Activated naive CD4-positive, alpha-beta T cell treated with Interleukin-2 at 50 U/mL for 16 hours (primary cell): ENCODE measurements around the gene ETV5.

Experiments
- DNase-seq: peaks from one replicate; pipeline ENCODE4 v3.0.0-alpha.2; 2020

ETV5 gene

GRCh38 chr3:186108941-186109865, at the start of gene ETV5:
ETV5 (minus strand) TSS chr3:186109089; CDS start chr3:186105868, 3,221 bp downstream.
- peak; percentile 94 for DNase-seq

DNA sequence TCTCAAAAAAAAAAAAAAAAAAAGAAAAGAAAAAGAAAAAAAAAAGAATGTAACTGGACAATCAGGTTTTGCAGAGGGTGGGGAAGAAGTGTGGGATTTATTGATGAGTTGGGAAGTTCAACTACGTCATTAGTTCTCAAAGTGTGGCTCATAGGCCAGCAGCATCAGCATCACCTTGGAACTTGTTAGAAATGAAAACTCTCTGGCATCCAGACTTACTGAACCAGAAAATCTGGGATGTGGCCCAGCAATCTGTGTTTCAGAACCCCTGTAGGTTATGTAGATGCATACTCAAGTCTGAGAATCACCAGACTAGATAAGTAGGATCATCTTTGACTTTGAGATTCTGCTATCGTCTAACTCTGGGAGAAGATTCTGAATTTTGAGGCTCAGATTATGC, 45.8 kb upstream of the ETV5 start:
- no peak for DNase-seq

DNA sequence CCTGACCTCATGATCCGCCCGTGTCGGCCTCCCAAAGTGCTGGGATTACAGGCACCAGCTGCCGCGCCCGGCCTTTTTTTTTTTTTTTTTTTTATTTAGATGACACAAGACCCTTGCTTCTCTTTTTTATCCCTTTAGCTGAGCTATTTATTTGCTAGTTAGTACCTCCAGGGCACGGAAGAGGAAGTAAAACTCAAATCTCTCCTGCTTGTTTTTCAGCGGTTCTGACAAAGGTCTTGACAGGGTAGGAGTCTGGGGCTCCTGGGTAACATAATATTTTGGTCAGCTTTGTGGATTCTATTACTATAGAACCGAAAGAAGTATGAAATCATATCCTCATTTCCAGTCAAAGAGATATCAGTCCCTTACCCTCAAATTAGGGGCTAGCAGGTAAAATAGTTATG, 44.0 kb upstream of the ETV5 start:
- no peak for DNase-seq

GRCh38 chr3:186152361-186152798, 43.5 kb upstream of the ETV5 start:
- no peak for DNase-seq

DNA sequence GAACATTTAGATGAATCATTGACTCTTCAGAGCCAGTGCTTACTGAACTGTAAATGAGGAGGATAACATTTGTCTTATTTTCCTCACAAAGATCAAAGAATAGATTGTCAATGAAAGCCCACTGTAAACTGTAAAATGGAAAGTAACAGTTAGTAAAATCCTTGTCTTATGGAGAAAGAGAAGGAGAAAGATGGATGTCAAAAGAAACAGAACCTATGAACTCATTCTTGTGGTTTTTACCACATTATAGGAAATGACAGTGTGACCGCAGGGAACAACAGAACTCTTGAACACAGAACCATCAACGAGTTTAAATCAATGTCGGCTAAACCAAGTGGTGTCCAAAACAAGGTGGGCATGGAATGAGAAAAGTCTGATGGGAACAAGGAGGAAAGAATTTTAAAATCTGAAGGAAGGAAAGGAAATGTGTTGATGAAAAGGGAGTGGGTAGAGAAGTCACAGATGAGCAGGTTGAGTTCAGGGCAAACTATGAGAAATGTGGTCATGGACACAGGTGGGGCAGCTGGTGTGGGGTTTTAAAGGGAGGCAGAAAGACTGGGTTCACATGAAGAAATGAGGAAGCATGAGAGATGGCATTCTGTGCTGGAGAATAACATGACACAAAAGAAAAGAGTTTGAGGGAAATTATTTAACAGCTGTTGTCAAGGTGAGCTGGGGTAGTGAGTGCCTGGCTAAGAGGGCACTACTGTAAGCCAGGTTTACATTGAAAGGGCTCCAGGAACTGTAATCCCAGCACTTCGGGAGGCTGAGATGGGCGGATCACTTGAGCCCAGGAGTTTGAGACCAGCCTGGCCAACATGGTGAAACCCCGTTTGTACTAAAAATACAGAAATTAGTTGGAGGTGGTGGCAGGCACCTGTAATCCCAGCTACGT, 42.4 kb upstream of the ETV5 start:
- no peak for DNase-seq

- DNase-seq, result no peak
These were observed 41.3 kb upstream of the ETV5 start for GRCh38 chr3:186150041-186150830.

DNA sequence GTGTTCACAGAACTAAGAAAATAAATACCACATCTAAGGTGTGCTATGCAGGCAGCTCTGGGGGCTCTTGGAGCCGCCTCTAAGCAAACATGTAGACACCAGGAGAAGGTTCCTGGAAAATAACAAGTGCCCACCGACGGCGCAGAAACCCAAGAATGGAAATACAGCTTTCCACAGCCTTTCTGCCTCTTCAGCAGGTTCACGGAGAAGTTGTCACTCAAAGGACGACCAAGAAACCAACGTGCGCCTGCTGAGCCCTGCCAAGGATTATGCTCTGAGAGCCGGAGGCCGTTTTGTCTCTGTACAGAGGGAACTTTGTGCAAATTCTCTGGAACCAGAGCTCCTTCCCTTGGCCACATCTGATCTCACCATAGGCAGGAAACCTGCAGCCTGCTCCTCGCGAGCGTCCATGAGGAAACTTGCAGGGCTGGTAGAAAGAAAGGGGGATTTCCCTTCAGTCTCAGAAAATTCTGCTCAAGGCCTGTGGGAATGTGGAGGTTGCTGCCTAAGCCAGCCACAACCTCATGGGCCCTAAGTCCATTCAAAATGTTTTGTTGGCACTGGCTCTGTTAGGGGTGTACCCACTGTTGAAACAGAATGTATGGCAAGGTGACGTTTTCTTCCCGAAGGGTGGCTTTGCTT, 40.6 kb upstream of the ETV5 start:
- DNase-seq, result no peak

DNA sequence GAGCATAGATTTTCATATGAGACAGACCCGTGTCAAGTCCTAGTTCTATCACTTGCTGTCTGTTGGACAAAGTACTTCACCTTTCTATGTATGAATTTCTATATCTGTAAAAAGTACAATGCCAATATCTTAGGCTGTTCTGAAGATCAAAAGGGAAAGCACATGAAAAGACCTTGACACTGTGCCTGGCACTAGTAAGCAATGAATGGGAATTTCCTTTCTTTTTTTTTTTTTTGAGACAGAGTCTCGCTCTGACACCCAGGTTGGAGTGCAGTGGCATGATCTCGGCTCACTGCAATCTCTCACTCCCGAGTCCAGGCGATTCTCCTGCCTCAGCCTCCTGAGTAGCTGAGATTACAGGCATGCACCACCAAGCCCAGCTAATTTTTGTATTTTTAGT, 35.4 kb upstream of the ETV5 start:
- no peak for DNase-seq

GRCh38 chr3:186143250-186143649, 34.4 kb upstream of the ETV5 start:
- no peak for DNase-seq

DNA sequence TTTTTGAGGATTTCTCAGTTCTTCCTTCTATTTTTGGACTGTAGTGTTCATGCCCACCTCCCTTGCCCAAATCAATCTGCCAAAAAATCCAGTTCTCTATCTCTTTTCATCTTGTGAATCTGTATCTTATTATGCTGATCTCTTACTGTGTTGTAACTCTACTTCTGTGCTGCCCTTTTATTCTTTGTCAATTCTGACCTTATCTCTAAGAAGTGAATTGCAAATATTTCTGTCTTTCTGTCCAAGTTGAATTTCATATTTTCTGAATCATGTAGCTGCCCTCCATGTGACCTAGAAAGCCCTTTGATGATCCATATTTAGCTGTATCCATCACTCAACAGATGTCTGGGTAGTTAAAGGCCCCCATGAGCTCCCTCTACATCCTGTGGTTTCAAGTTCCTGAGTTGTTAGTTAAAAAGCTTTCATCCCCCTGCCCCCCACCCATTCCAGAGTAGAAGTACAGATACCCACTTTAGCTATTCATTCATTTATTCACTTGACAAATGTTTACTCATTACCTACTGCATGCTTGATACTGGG, 33.6 kb upstream of the ETV5 start:
- DNase-seq, result no peak

GRCh38 chr3:186141790-186142189, 32.9 kb upstream of the ETV5 start:
- DNase-seq, result no peak

DNA sequence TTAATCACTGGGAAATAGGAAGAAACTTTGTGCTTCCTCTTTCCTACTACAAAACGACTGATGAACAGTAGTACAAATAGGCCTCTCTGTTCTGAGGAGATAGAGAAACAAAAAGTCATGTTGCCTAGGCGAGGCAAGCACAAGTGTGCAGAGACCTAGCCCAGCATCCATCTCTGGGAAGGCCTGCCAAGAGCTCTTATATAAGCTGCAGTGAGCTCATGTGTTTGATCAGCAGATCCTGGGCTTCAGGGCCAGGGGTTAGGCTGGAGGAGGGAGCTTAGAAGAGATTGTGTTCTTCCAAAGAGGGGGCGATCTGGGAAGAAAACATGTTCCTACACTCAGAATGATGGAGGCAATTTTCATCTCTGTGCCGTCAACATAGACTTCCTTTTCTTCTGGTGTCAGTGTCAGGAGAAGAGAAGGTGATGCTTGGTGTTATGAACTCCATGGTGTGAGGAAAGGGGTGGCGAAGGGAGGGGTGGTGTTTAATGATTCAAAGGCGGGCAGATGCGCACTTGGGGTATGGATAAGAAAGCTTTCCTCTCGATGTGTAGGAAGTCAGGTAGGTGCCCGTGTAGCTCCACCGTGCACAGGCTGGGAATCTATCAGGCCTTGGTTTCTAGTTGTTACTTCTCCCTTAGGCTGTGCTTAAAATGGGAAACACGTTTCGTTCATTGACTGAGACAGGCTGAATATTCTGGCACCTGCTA, 29.5 kb upstream of the ETV5 start:
- no peak for DNase-seq

GRCh38 chr3:186137051-186137685, 28.3 kb upstream of the ETV5 start:
- DNase-seq, result no peak

DNA sequence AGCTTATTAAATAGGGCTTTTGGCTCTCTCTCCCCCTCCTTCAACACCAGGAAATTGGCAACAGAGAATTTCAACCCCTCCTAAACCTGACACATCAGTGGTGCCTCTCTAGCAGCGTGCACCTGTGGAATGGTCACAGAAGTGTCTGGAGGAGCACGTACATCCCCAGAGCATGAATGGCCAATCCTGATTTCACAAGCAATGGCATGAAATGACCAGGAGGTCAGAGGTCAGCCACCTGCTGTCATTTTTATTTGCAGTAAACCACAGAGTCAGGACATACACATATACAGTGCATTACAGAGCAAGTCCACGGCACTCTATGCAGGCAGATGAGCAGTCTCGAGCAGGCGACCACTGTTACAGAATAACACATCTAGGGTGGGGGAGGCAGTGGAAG, 25.1 kb upstream of the ETV5 start:
- DNase-seq, result no peak

DNA sequence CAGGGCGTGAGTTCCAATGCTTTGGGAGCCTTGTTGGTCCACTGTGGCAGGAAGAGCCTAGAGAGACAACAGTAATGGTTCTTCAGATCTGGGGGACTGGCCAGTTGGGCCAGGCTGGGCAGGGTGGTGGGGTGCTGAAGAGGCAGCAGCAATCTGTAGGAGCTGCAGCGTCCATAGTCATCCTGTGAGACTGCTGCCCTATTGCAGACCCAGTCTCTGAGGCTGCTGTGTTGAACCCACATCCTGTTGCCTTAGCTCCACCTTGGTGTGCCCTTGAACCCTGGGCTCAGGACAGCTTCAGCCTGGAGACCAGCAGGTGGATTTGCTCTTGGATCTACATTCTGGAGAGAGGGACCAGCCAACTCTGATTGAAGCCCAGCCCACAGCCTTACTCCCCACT, 23.6 kb upstream of the ETV5 start:
- DNase-seq, result no peak

DNA sequence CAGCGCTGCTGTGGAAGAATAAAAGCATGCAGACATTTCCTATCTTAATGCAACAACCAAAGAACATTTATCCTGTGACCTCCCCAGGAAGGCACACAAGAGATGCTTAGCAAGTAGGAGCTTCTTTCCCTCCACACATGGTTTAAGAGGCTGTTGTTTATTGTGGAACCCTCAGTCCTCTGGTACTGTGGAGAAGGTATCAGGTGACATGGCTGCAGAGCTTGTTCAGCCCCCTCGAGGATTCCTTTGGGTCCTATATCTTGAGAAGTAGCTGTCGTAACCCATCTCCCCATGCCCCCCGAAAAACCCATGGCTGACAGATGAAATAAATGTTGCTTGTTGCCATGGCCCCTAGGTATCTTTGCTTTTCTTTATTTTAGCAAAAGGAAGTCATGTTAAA, 20.3 kb upstream of the ETV5 start:
- no peak for DNase-seq

- DNase-seq, result no peak
These were observed 19.3 kb upstream of the ETV5 start for GRCh38 chr3:186128158-186128557.

DNA sequence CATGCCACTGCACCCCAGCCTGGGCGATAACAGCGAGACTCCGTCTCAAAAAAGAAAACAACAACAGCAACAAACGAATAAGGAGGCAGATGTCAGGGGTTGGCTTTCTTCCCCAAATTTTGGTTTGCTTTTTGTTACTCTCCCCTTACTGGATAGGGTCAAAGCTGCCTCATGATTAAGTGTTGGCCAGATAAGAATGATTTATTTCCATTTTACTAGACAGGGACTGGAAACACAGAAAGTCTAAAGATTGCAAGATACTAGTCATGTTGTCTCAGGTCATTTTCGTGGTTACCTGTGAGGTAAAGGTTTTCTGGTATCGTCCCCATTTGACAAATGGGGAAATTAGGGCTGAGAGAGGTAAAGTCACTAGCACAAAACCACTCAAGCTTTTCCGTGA, 18.6 kb upstream of the ETV5 start:
- no peak for DNase-seq

DNA sequence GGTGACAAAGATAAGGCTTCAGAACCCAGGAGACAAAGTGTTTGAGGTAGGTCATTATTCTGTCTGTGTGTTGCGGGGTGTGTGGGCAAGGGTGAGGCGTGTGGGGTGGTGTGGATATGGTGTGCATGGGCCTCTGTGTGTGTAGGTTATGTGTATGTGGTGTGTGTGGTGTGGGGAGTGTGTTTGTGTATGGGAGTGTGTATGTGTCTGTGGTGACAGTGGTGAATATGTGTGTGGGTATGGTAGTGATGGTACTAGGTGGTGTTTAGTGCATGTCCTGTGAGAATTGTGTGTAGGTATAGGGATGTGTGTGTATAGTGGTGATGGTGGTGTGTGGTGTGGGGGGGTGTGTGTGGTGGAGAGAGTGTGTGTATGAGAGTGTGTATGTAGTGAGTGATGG, 16.2 kb upstream of the ETV5 start:
- no peak for DNase-seq

DNA sequence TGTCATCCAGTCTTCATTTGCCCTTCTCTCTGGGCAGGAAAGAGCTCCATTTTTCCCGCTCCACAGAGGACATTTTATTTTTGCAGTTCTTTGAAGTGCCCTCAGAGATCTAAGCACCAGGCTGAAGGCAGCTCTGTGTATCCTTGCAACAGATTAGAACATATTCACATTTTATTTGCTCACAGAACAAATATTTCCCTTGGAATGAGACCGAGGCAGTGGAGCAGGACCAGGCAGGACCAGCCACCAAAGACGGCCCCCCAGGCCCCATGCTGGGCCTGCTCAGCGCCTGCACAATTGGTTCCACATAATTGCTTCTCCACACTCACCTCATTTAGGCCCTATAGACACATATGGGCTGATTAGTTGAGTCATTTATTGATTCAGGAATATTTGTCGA, 15.7 kb upstream of the ETV5 start:
- DNase-seq, result no peak

- no peak for DNase-seq
These were observed 14.1 kb upstream of the ETV5 start for GRCh38 chr3:186123012-186123411.
